Natural killer cell (primary cell): ENCODE data around the gene CDK5. TPM values are rescaled to one million over a fixed set of nuclear protein-coding genes. Genes with fewer than 3 reads are reported as not detected.
"Not testable (repeated sequence)": the region's sequence is repeated elsewhere in the genome, so short reads cannot be mapped to it uniquely, and the experiment has no call there.

Experiments used
- ATAC-seq, 3 donors: fragments of 150-1000 bp in 2 of 3; fragments of 200-7000 bp in 1 of 3; cut with Tn5 transposase; 1 replicate in 1 of 3; 2 replicates in 2 of 3; pipeline ENCODE4 v1.10.0; 2021; ENCODE audit warnings: mild to moderate bottlenecking in 2 of 3, moderate library complexity in 2 of 3
- DNase-seq, 2 donors: peaks; one replicate each; pipeline versions ENCODE4 v3.0.0 to v3.0.0-alpha.2; 2013 to 2021; ENCODE audit warnings: mixed read lengths in 1 of 2
- H3K27ac ChIP-seq: one replicate; pipeline ENCODE4 v1.5.1; 2013; ENCODE audit warnings: mild to moderate bottlenecking, low read length
- H3K27me3 ChIP-seq: one replicate; pipeline ENCODE4 v1.6.1; 2013; ENCODE audit warnings: low read length; ENCODE audit not compliant: control insufficient read depth, insufficient read depth
- H3K36me3 ChIP-seq: one replicate; pipeline ENCODE4 v1.6.1; 2013; ENCODE audit warnings: low read length; ENCODE audit not compliant: control insufficient read depth, insufficient read depth
- H3K4me1 ChIP-seq: one replicate; pipeline ENCODE4 v1.6.1; 2013; ENCODE audit warnings: low read length; ENCODE audit not compliant: control insufficient read depth, insufficient read depth
- H3K4me3 ChIP-seq: one replicate; pipeline ENCODE4 v1.5.1; 2013; ENCODE audit warnings: low read length
- H3K9me3 ChIP-seq: one replicate; pipeline ENCODE4 v1.6.1; 2013; ENCODE audit warnings: low read length; ENCODE audit not compliant: control insufficient read depth, insufficient read depth
- H3K27ac Mint-ChIP-seq, 2 donors: one replicate each; pipeline ENCODE4 v1.8.0; 2022; ENCODE audit warnings: mild to moderate bottlenecking in 2 of 2, mixed read lengths in 2 of 2, moderate library complexity in 1 of 2
- H3K27me3 Mint-ChIP-seq, 2 donors: one replicate each; pipeline ENCODE4 v1.8.0; 2022; ENCODE audit warnings: low read depth in 2 of 2, mixed read lengths in 2 of 2
- H3K36me3 Mint-ChIP-seq: one replicate; pipeline ENCODE4 v1.8.0; 2022; ENCODE audit warnings: mixed read lengths
- H3K4me1 Mint-ChIP-seq, 2 donors: one replicate each; pipeline ENCODE4 v1.8.0; 2022; ENCODE audit warnings: mixed read lengths in 2 of 2
- H3K4me3 Mint-ChIP-seq: one replicate; pipeline ENCODE4 v1.8.0; 2022; ENCODE audit warnings: mild to moderate bottlenecking, moderate library complexity, mixed read lengths
- H3K9me3 Mint-ChIP-seq, 2 donors: one replicate each; pipeline ENCODE4 v1.8.0; 2022; ENCODE audit warnings: mixed read lengths in 2 of 2
- CTCF ChIP-seq: fragments of 200-600 bp; IDR thresholded peaks from one replicate; pipeline ENCODE4 v1.8.0; 2022; ENCODE audit warnings: antibody characterized with exemption
- whole genome bisulfite sequencing: methylation state at CpG from one replicate; pipeline ENCODE4 v1.1.7; 2013; ENCODE audit warnings: missing lambda C conversion rate; ENCODE audit not compliant: insufficient coverage; 5-methylcytosine and 5-hydroxymethylcytosine counted together
- intact Hi-C: fragments of 100-400 bp; cut with micrococcal nuclease; formaldehyde crosslinking; loops from one replicate; pipeline ENCODE4 v1.14.2; 2022
- total RNA-seq, 4 donors: library from RNA; stranded (reverse); fragments of 120-200 nt in 1 of 4; gene quantifications; one replicate each; pipeline versions ENCODE4 v1.2.3 to v1.2.4, GENCODE V29; 2013 to 2022

Gene CDK5
- total RNA-seq, 3 donors from 2014 or later (not counting 1 experiment from before 2014, with no cell fraction given), result 6.2 to 8.0 (median 6.6) TPM

DNA sequence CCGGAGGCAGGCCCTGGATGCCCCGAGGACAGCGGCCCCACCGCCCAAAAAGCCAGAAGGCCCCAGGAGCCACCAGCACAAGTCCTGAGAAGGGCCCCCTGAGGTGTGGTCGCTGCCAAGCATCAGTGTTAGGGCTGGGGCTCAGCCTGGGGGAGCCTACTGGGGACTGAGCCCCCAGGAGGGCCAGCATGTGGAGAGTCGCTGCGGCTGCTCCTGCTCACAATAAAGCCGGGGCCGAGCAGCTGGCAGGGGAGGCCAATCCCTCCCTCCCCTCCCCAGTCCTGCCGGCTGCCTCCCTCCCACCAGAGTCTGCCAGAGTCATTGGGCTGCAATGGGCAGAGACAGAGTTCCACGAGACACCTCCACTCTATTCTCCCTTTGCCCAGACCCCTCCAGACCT, 12.4 kb downstream of the CDK5 start:
- Mint-ChIP-seq H3K9me3 (no peaks in the 10 kb centered on the region), H3K4me1 (peaks cover 0 to 6% of the 10 kb centered on the region in 2 donors), H3K36me3 (no peaks in the 10 kb centered on the region), H3K4me3 (no peak overlapping the region), H3K27me3 (peaks cover 0 to 3% of the 10 kb centered on the region in 2 donors), H3K27ac (no peak overlapping the region)
- TF ChIP-seq CTCF, result no peak
- WGBS, result 96% methylated on average over 11 of the region's 11 CpGs
- Histone ChIP-seq H3K9me3 (no peaks in the 10 kb centered on the region), H3K27me3 (no peaks in the 10 kb centered on the region), H3K36me3 (peaks cover 6% of the 10 kb centered on the region), H3K4me3 (no peak overlapping the region), H3K27ac (no peak overlapping the region), H3K4me1 (no peaks in the 10 kb centered on the region)
- DNase-seq, result no peak
- ATAC-seq, result no peak
- intact Hi-C loops, result no loop called here

DNA sequence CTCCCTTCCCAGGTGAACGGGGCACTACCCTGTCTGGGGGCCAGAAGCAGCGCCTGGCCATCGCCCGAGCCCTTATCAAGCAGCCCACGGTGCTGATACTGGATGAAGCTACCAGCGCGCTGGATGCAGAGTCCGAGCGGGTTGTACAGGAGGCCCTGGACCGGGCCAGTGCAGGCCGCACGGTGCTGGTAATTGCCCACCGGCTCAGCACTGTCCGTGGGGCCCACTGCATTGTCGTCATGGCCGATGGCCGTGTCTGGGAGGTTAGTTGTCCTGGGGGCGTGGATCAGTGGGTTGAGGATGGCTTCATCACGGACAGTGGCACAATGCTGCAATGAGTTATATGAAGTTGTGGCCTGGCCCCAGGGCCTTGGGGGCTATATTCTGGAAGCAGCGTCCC, 13.7 kb downstream of the CDK5 start:
- Mint-ChIP-seq H3K9me3 (no peaks in the 10 kb centered on the region), H3K27ac (no peak overlapping the region), H3K4me3 (no peak overlapping the region), H3K36me3 (no peaks in the 10 kb centered on the region), H3K27me3 (no peaks in the 10 kb centered on the region), H3K4me1 (peaks cover 9 to 19% of the 10 kb centered on the region in 2 donors)
- ATAC-seq, result no peak
- DNase-seq, result no peak
- H3K27me3 ChIP-seq, result no peaks in the 10 kb centered on the region
- no peak for TF ChIP-seq CTCF
- no peaks in the 10 kb centered on the region for H3K9me3 ChIP-seq
- H3K4me1 ChIP-seq, result no peaks in the 10 kb centered on the region
- peaks cover 6% of the 10 kb centered on the region for H3K36me3 ChIP-seq
- H3K27ac ChIP-seq, result no peak overlapping the region
- intact Hi-C loops, result no loop called here
- 97% methylated on average over 20 of the region's 20 CpGs for WGBS
- no peak overlapping the region for H3K4me3 ChIP-seq

DNA sequence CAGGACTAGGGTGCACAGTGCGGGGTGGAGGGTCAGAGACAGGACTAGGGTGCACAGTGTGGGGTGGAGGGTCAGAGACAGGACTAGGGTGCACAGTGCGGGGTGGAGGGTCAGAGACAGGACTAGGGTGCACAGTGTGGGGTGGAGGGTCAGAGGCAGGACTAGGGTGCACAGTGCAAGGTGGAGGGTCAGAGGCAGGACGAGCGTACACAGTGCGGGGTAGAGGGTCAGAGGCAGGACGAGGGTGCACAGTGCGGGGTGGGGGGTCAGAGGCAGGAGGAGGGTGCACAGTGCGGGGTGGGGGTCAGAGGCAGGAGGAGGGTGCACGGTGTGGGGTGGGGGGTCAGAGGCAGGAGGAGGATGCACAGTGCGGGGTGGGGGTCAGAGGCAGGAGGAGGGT, 14.2 kb downstream of the CDK5 start:
- H3K9me3 Mint-ChIP-seq, ATAC-seq, H3K27me3 ChIP-seq, H3K36me3 Mint-ChIP-seq, DNase-seq, H3K9me3 ChIP-seq, H3K27ac Mint-ChIP-seq, H3K27ac ChIP-seq, H3K36me3 ChIP-seq, H3K4me1 ChIP-seq, H3K27me3 Mint-ChIP-seq, H3K4me3 Mint-ChIP-seq, intact Hi-C loops, H3K4me3 ChIP-seq: not testable (repeated sequence)
- WGBS, result 89% methylated on average over 10 of the region's 10 CpGs
- H3K4me1 Mint-ChIP-seq, result peaks cover 9 to 15% of the 10 kb centered on the region in 2 donors

- peaks cover 9 to 14% of the 10 kb centered on the region in 2 donors for H3K4me1 Mint-ChIP-seq
- peaks cover 18% of the 10 kb centered on the region for H3K36me3 ChIP-seq
- no peaks in the 10 kb centered on the region for H3K27me3 Mint-ChIP-seq
Measured at GRCh38 chr7:151040616-151041375, 16.9 kb downstream of the CDK5 start.

More at GRCh38 chr7:151040616-151041375, 16.9 kb downstream of the CDK5 start:
- no peaks in the 10 kb centered on the region for H3K9me3 Mint-ChIP-seq
- intact Hi-C loops, result no loop called here
- 96% methylated on average over 30 of the region's 30 CpGs for WGBS
- ATAC-seq, result no peak
- no peaks in the 10 kb centered on the region for H3K36me3 Mint-ChIP-seq
- Histone ChIP-seq H3K9me3 (no peaks in the 10 kb centered on the region), H3K27me3 (no peaks in the 10 kb centered on the region), H3K4me1 (no peaks in the 10 kb centered on the region), H3K4me3 (no peak overlapping the region), H3K27ac (no peak overlapping the region)
- no peak for TF ChIP-seq CTCF
- no peak overlapping the region for H3K27ac Mint-ChIP-seq
- no peak overlapping the region for H3K4me3 Mint-ChIP-seq
- no peak for DNase-seq
